NCI-H524 treated with DMSO at 0.1 percent for 48 hours (cell line): Measurements from ENCODE around the gene SHISAL1.

Source experiments
- DNase-seq: peaks from one replicate; lab custom pipeline; 2025; lab: John Stamatoyannopoulos, UW

The SHISAL1 gene

DNA sequence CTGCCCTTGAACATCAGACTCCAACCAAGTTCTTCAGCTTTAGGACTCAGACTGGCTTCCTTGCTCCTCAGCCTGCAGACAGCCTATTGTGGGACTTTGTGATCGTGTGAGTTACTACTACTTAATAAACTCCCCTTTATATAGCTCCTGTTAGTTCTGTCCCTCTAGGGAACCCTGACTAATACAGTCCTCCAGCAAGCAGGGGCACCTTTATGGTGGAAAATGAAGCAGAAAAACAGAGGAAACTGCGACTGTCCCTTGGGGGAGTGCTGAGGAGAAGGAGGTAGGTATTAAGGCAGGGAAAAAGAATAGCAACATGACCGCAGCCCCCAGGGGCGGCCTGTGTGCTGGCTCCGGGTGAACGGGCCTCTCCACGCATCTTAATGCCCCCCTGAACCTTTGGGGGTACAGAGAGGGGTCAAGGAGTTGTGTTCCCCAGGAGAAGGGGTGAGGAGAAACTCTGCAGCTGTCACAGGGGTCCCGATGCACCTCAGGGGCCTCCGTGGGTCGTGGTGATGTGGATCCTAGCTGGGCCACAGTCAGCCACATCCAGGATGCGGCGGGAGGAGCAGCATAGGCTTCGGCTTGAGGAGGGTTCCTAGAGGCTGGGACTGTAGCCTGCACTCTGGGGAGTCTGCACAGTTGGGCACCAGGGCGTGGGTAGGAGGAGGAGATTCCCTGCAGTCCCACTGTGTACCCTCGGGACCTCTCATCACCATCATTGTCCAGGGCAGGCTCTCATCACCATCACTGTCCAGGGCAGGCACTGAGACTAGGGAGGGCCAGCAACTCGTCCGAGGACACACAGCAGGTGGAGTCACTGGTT, 34.3 kb downstream of the SHISAL1 start:
- no peak for DNase-seq

DNA sequence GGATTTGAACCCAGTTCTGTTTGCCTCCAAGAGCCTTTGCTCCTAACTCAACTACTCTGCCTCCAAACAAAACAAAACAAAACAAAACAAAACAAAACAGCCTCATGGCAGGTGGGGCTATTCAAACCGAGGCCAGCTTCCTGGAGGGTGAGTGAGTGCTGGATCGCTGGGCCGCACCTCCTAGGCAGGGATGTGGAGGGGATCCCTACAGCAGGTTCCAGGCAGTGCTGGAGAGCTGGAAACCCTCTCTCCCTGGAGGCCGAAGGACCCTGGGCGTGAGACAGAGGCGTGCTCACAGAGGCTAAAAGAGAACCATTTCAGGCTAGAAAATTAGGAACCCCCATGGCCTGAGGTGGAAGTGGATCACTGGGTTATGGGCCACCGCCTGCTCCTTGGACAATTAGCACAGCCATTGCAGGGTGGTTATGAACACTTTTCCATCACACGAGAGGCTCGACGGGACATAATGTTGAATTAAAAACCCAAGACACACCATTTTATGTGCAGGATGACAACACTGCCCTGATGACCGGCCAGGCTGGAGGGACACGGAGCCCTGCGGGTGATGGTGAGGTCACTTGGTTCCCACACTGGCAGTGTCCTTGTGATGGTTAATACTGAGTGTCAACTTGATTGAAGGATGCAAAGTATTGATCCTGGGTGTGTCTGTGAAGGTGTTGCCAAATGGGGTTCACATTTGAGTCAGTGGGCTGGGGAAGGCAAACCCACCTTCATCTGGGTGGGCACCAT, 35.2 kb downstream of the SHISAL1 start:
- no peak for DNase-seq

DNA sequence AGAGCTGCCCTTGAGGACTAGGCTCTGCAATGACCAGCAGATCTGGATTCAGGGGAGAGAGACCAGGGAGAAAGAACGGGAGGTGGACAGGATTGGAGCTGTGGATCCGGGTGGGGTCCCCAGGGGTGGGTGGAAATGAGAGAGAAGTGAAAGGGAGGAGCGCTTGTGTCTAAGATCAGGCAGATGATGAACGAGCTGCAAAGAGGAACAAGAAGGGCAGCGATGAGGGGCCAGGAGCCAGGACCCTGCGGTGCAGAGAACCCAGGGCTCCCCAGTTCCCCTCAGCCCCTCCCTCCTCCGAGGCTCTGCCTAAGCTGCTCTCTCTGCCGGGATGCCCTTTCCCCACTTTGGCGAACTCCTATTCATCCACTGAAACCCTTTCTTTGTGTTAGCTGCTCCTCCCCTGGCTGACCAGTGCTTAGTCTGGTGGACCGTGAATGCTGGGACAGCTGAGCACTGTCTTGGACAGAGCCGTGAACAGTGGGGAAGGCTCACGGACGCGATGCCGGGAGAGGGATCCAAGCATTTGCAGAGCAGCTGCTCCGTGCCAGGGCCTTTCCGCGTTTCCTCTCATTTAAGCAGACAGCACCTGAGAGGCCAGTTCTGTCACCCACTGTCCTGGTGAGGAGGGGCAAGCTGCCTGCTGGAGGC, 35.9 kb downstream of the SHISAL1 start:
- DNase-seq, result no peak

DNA sequence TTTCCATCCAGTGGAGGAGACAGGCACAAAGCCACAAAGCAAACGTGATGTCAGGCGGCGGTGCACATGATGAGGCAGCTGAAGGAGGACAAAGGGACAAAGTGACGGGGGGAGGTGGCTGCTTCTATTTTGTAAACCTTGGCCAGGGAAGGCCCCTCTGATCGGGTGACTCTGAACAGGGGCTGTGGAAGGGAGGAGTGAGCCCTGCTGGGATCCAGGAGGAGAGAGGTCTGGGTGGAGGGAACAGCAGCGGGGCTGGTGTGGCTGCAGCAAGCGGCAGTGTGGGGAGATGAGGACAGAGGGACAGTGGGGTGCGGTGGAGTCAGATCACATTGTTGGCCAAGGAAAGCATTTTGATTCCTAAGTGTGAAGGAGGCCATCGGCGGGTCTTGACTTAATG, 36.7 kb downstream of the SHISAL1 start:
- DNase-seq, result no peak

DNA sequence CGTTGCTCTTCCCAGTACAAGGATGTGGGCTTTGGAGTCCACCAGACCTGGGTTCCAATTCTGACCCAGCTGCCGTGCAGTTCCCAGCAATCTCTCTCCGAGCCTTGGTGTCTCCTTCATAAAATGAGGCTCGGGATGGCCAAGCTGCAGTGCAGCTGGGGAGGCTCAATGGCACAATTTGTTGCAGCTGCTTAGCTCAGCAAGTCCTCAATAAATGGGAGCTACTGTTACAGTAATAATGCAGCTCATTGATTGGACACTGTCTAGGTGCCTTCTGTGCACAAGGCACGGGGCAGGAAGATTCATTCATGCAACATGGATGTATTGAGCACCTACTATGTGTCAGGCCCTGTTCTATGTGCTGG, 37.1 kb downstream of the SHISAL1 start:
- no peak for DNase-seq

DNA sequence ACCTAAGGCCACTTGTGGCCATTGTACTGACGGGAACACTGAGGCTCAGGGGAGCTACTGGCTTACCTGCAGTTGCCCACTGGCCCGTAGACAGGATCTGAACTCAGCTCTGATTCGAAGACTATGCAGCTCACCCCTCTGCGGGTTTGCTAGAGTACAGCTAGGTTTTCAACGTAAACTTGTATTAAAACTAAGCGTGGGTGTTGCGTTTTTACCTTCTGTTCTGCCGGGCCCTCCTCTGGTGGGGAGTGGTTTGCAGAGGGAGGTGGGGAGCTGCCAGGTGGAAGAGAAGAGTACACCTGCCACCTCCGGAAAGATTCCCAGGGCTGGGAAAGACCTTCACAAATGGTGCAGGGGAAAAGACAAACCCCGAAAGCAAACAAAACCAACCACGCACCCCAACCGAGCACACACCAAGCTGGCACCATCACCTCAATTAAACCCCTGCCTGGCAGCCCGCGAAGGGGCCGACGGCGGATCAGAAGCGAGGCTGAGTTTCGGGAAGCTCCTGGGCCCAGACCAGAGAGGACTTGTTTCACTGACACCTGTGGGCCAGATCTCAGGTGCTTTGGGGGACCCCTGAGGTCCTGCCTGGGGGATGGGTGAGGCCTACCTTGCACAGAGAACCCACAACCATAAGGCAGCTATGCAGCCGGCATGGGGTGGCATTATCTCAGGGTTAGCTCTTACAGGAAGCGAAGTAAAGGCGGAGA, 37.7 kb downstream of the SHISAL1 start:
- DNase-seq, result no peak

DNA sequence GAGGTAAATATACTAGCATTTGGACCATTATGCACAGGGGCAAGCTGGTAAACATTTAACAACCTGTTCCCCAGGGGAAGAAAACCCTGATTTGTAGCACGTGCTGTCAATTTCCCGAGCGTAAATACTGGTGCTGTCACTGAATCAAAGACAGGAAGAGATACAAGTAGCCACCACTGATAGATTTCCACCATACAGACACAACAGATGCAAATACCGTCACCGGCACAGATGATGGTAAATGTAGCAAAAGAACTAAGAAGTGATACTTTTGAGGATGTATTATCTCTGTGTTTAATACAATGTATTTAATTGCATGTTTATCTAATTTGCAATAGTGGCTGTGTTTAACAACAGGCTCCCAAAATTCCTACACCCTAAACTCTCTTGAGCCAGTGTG, 39.6 kb downstream of the SHISAL1 start:
- no peak for DNase-seq

DNA sequence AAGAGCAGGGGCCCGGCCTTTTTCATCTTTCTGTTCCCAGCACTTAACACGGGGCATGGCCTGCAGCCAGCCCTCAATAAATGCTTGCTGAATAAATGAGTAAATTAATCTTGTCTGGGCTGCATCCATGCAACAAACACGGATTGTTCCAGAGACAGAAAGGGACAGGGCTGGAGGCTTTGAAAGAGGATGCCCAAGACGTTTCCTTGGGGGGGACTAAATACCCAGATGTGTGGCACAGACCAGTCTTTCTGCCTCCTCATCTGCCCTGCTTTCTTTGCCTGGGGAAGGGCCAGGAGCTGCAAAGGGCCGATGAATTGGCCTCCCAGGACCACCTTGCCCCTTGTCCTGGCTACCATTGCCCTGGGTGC, 40.4 kb downstream of the SHISAL1 start:
- no peak for DNase-seq

DNA sequence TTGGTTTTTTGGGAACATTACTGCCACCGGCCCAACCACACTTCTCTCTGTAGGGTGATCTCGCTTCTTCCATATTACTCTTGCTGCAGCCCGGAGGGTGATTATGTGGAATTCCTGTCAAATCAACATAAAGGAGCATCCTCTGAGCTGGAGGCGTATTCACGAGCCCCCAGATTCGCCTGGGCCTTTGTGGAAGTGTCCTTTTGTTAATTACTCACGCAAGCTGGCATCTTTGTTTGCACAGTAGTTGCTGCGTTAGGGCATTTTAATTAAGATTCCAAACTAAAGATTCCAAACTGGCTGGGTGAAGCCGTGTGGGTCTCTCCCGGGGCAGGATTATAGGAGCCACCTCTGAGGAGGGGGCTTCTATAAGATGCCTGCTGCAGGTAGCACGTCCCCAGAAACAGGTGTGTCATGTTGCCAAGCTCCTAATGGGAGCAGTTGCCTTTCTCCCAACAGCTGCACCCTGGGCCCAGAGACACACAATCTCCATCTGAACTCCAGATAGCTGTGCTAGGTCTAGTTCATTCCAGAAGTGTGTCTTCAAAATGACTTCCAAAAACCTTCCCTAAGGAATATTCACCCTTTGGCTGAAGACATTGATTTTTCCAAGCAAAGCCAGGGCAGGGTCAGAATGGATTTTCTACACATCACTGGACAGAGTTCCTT, 40.9 kb downstream of the SHISAL1 start:
- no peak for DNase-seq

DNA sequence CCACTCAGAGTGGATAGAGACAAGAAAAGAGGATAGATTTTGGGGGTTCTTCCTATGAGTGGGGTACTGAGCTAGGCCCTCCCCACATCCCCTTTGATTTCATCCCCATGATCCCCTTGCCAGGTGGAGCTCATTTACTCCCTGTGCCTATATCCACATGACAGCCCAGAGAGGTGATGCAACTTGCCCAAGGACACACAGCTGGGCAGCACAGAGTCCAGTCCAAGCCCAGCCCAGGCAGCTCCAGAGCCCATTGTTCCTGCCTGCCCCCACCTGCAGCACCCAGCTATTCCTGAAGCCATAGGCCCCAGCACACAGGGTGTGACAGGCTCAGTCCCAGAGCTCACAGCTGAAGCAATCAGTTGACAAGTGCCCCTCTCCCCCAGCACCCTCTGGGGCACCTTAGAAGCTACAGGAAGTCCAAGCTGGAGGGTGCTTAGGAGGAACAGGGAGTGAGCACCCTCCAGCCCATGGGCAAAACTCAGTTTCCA, 41.7 kb downstream of the SHISAL1 start:
- DNase-seq, result no peak

DNA sequence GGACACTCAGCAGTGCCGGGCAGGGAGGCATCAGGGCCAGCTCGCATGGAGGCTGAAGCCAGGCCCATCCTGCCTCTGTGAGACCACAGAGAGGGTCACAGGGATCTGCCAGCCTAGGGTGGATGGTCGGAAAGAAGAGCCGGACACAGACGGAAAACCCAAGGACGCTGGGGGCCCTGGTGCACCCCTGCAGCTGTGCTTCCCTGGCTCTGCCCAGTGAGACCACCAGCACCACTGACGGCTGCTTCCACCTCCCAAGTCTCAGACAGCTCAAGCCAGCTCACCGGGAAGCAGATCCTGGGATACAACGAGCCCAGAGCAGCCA, 42.2 kb downstream of the SHISAL1 start:
- no peak for DNase-seq

DNA sequence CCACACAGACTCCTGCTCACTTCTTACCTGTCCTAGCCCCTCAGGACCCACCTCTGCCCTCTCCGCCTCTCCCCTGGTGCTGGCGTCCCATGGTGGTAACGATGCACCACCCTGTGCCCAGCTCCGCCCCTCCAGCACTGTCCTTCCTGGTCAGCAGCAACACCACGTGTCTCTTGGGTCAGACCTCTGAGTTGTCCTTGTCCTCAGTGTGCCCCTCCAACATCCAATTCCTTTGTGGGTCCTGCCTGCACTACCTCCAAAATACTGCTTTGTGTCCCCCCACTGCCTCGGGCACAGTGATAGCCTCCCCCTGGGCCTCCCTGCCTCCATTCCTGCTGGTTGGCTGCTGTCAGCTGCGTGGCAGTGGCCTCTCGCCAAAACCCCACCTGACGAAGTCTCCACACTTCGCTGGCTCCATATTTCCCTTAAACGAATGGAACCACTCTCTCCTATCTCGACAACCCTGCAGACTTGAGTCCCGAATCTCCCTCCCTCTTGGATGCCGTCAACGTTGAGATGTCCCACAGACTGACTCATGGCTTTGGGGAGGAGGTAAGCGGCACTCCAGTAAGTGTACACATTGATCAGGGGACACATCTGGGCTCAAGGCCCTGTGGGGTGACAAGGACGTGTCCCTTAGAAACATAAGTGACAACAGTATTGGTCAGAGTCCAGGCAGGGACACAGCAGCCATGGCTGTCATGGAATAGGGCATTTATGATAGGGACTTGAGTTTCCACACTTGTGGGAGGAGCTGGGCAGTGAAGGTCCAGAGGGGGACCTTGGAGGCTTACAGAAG, 42.8 kb downstream of the SHISAL1 start:
- no peak for DNase-seq

DNA sequence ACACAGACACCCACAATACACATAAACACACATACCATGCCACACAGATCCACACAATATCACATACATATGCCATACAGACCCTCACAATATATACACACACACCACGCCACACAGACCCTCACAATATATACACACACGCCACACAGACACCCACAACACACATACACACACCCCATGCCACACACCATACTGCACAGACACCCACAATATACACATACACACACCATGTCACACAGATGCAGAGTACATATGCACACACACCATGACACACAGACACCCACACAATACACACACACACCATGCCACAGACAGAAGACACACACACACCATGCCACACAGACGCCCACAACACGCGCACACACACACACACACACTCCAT, 43.6 kb downstream of the SHISAL1 start:
- DNase-seq, result no peak

DNA sequence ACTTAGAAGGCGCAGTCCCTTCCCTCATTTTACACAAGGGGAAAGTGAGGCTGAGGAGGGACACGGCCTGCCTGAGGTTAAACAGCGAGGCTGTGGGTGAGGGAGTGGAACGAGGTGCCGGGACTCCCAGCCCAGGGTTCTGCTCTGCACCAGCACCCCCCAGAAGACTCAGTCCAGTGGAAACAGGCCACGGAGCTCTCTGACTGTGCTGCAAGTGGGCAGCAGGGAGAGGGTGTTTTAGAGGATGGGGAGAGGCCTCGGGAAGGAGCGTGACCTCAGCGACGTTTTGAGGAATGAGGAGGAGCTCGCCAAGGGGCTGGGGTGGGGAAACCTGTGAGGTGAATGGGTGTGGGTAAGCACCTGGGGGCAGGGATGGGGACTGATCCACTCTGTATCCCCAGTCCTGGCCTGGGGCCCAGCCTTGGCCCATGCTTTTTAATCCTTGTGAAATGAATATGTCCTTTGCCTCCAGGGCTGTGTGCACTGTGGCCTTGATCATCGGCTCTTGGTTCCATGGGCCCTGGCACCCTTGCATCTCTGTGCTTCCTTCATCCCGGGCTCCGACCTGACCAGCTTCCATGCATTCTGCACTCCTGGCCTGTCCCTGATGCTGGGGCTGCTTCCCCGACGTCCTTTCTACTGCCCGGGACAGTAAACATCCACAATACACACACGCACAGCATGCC, 44.2 kb downstream of the SHISAL1 start:
- no peak for DNase-seq

DNA sequence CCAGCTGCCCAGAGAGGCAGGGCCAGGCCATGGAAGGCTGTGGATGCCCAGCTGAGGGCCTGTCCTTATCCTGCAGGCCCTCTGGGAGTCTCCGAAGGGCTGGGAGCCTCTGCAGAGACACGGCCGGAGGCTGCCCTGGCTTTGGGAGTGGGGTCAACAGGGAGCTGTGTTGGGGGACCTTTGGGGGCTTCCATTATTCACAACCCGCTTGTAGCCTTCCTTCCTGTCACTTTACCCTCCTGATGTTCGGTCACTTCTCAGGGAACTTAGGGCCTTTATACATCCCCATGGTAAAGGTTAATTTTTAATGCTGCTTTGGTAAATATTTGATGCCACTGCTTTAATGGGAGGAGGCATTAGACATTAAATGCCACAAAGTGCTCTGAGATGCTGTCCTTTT, 44.9 kb downstream of the SHISAL1 start:
- no peak for DNase-seq

DNA sequence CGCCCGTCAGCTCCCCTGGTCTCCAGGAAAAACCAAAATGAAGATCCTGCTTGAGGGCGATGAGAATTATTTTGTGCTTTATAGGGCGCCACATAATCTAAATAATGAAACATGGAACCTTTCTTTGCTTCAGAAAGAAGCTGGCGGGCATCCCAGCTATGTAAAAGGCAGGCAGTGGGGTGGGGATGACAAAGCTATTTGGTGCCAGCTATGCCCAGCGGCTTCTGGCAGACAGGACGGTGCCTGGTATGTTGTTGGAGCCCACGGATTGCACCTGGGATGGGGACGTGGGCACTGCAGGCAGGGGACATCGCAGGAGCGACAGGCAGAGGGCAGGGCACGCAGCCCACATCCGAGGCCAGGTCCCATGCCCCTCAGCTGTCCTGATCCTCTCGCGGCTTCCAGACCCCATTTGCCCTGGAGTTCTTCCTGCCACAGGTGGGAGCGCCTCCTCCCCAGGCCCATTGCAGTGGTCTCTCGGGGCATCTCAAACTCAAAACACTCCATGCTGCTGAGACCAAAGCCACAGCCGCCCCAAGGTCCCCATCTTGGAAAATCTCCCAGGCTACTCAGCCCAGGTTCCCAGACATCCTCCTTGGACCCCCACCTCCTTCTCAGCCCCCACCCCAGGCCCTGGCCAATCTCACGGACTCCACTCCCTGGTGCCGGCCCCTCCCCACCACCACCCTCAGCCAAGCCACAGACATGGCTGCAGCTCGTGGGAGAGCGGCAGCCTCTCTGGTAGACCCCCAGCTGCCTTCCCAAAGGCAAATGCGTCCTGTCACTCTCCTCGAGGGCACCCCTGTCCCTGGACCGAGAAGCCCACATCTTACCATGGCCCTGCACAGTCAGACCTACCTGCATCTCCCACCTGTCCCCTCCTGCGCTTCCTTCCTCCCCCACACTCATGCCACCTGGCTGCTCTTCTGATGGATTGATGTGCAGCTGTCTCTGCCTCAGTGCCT, 45.7 kb downstream of the SHISAL1 start:
- DNase-seq, result no peak

DNA sequence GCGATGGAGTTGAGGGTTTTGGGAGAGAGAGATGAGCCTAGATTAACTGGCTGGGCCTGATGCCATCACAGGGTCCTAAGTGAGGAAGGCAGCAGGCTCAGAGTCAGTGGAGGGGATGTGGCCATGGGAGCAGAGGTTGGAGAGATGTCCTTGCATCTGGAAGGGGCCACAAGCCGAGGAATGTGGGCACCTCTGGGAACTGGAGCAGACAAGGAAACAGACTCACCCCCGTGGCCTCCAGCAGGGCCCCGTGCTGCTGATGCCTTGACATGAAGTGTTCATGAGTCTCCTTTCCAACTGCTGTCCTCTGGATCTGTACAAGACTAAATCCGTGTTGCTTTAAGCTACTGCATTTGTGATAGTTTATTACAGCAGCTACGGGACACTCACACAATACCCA, 49.2 kb downstream of the SHISAL1 start:
- no peak for DNase-seq

DNA sequence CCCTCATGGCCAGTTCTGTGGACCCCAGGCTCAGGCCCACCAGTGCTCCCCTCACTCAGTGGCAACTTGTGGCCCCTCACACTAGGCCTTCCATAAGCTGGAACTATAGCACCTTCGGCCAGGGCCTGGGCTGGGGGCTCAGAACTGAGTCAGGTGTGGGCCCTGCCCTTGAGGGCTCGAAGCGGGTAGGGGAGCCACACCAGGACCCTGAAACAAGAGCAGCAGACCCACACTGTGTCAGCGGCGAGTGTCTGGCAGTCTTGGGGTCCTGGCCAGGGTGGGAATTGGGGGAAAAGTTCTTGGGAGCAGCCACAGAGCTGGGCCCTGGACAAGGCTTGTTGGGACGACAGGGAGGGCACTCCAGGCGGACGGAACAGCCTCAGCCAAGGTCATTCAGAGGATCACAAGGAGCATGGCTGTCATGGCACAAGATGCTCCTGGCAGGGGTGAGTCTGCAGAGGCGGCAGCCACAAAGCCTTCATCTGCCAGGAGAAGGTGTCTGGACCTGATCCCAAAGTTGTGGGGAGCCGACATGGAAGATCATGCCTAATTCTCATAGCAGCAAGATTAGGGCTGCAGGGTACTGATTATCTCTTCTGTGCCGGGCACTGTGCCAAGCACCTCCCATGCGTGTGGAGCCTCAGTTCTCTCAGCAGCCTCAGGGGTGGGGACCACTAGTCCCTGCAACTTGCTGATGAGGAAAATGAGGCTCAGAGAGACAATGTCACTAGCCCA, 50.7 kb downstream of the SHISAL1 start:
- no peak for DNase-seq
